ENCODE data around the gene CAMK1D.

Gene CAMK1D

GRCh38 chr10:12635127-12635541 lies 285.8 kb downstream of the CAMK1D start:
- peaks cover 30% of the 10 kb centered on the region for H3K4me1 Mint-ChIP-seq
- no peaks in the 10 kb centered on the region for H3K9me3 Mint-ChIP-seq
- no peaks in the 10 kb centered on the region for H3K36me3 Mint-ChIP-seq (ENCODE audit: low read depth)
- no peak for TF ChIP-seq CTCF (IDR thresholded peaks at IDR 0.05; ENCODE audit: unreplicated experiment in 3 of 3)
- H3K27me3 Mint-ChIP-seq (ENCODE audit: low read depth): peaks cover 2% of the 10 kb centered on the region
- peak overlapping the region; percentile 1 to 41 (median 16) for H3K27ac Mint-ChIP-seq
- no peak overlapping the region for H3K4me3 Mint-ChIP-seq

DNA sequence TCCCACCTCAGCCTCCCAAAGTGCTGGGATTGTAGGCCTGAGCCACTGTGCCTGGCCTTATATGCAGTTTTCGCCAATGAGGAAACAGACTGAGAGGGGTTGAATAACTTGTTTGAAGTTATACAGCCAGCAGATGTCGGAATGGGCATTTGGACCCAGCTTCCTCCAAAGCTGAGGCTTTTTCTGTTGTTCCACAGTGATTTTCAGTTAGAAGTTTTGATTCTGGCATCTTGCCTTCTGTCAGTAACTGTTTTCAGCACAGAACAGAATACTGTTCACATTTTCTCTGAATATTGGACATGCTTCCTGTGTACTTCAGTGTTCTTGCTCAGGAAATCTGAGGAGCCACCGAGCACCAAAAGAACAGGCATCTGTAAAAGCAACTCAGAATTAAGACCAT lies 287.2 kb downstream of the CAMK1D start:
- Mint-ChIP-seq H3K36me3 (ENCODE audit: low read depth) (no peaks in the 10 kb centered on the region), H3K4me1 (peaks cover 27% of the 10 kb centered on the region), H3K27ac (no peak overlapping the region), H3K27me3 (ENCODE audit: low read depth) (peaks cover 5% of the 10 kb centered on the region), H3K4me3 (no peak overlapping the region), H3K9me3 (no peaks in the 10 kb centered on the region)
- no peak for TF ChIP-seq CTCF (IDR thresholded peaks at IDR 0.05; ENCODE audit: unreplicated experiment in 3 of 3)

- no peaks in the 10 kb centered on the region for H3K36me3 Mint-ChIP-seq (ENCODE audit: low read depth)
- TF ChIP-seq CTCF (IDR thresholded peaks at IDR 0.05; ENCODE audit: unreplicated experiment in 3 of 3): no peak
- no peaks in the 10 kb centered on the region for H3K9me3 Mint-ChIP-seq
- H3K27ac Mint-ChIP-seq: no peak overlapping the region
- peaks cover 27% of the 10 kb centered on the region for H3K4me1 Mint-ChIP-seq
- H3K27me3 Mint-ChIP-seq (ENCODE audit: low read depth): peaks cover 5% of the 10 kb centered on the region
- H3K4me3 Mint-ChIP-seq: no peak overlapping the region
These were observed 288.3 kb downstream of the CAMK1D start for GRCh38 chr10:12637649-12638048.

DNA sequence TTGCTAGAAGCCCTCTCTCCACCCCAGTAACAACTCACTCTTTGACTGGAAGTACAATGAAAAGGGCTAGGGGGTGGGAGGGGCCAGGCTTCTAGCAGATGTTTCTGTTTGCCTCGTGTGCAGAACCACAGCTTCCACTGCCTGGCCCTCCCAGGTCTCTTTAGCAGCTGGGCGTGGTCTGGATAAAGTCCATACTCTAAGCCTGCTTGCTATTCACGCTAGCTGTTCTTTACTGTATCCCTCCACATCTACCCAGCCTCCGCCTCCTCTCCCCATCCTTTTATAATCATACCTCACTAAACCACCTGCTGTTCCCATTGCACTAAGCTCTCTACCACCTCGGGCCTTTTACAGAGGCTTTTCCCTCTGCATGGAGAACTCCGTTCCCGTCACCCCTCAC lies 288.8 kb downstream of the CAMK1D start:
- no peak overlapping the region for H3K27ac Mint-ChIP-seq
- no peaks in the 10 kb centered on the region for H3K9me3 Mint-ChIP-seq
- peaks cover 5% of the 10 kb centered on the region for H3K27me3 Mint-ChIP-seq (ENCODE audit: low read depth)
- peaks cover 27% of the 10 kb centered on the region for H3K4me1 Mint-ChIP-seq
- TF ChIP-seq CTCF (IDR thresholded peaks at IDR 0.05; ENCODE audit: unreplicated experiment in 3 of 3): no peak
- no peak overlapping the region for H3K4me3 Mint-ChIP-seq
- H3K36me3 Mint-ChIP-seq (ENCODE audit: low read depth): no peaks in the 10 kb centered on the region

DNA sequence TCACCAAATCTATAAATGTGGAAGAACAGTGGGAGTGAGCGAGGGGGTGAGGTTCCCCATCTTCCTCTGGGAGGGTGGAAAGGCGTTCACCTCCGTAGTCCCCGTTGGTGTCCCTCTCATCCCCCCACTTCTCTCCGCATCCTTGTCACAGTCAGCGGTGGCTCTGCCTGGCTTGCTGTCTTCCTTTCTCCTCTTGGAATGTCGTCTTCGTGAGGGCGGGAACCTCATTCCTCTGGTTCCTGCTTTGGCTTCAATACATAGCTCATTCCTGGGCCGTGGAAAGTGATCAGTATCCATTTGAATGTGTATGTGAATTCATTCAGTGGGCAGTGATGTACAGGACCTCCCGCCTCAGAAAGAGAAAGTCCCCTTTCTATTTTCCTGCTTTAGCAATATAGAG lies 289.4 kb downstream of the CAMK1D start:
- Mint-ChIP-seq H3K36me3 (ENCODE audit: low read depth) (no peaks in the 10 kb centered on the region), H3K4me3 (no peak overlapping the region), H3K4me1 (peaks cover 27% of the 10 kb centered on the region), H3K27ac (no peak overlapping the region), H3K9me3 (no peaks in the 10 kb centered on the region), H3K27me3 (ENCODE audit: low read depth) (peaks cover 10% of the 10 kb centered on the region)
- no peak for TF ChIP-seq CTCF (IDR thresholded peaks at IDR 0.05; ENCODE audit: unreplicated experiment in 3 of 3)

- H3K4me3 Mint-ChIP-seq: no peak overlapping the region
- peak overlapping the region; percentile 32 to 59 (median 47) for H3K27ac Mint-ChIP-seq
- peaks cover 10% of the 10 kb centered on the region for H3K27me3 Mint-ChIP-seq (ENCODE audit: low read depth)
- H3K36me3 Mint-ChIP-seq (ENCODE audit: low read depth): no peaks in the 10 kb centered on the region
- TF ChIP-seq CTCF (IDR thresholded peaks at IDR 0.05; ENCODE audit: unreplicated experiment in 3 of 3): no peak
- peaks cover 20% of the 10 kb centered on the region for H3K4me1 Mint-ChIP-seq
- no peaks in the 10 kb centered on the region for H3K9me3 Mint-ChIP-seq
These were observed 290.9 kb downstream of the CAMK1D start for GRCh38 chr10:12639996-12640944.
